ENCODE results near the gene C22orf39.

GRCh38 chr22:19395276-19395675 lies 52.2 kb downstream of the C22orf39 start:
- TF ChIP-seq CTCF (IDR thresholded peaks at IDR 0.05) (no peak), POLR2A (IDR thresholded peaks at IDR 0.05) (no peak), POLR2AphosphoS5 (IDR thresholded peaks at IDR 0.05) (no peak)

Data from prostate gland (tissue), 2 donors.